ENCODE results near the gene IL17B. TPM values are rescaled to one million over a fixed set of nuclear protein-coding genes. Genes with fewer than 3 reads are reported as not detected.

Gene IL17B
- total and polyA plus RNA-seq, 2 experiments from 2014 or later: not detected

DNA sequence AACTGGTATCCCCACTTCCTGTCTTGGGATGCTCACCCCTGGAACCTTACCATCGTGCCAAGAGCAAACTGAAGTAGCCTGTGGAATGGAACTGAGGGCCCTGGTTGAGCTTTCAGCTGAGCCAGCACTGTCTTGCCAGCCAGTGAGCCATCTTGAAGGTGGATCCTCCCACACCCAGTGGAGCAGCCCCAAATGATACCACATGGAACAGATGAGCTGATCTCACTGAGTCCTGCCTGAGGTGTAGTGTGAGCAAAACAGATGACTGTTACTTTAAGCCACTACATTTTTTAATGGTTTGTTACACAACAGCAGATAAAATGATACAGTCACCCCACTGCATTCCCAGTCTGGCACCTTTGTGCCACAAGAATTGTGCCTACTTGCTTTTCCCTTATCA, 23.4 kb downstream of the IL17B start:
- H3K79me2 ChIP-seq (replicated peaks; ENCODE audit: insufficient read depth): peaks cover 44% of the 10 kb centered on the region

More for the DNA sequence above, 23.4 kb downstream of the IL17B start:
- TF ChIP-seq, protein P1, sequence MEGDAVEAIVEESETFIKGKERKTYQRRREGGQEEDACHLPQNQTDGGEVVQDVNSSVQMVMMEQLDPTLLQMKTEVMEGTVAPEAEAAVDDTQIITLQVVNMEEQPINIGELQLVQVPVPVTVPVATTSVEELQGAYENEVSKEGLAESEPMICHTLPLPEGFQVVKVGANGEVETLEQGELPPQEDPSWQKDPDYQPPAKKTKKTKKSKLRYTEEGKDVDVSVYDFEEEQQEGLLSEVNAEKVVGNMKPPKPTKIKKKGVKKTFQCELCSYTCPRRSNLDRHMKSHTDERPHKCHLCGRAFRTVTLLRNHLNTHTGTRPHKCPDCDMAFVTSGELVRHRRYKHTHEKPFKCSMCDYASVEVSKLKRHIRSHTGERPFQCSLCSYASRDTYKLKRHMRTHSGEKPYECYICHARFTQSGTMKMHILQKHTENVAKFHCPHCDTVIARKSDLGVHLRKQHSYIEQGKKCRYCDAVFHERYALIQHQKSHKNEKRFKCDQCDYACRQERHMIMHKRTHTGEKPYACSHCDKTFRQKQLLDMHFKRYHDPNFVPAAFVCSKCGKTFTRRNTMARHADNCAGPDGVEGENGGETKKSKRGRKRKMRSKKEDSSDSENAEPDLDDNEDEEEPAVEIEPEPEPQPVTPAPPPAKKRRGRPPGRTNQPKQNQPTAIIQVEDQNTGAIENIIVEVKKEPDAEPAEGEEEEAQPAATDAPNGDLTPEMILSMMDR (conservative IDR thresholded peaks at IDR 0.05; ENCODE audit: low read depth in 2 of 2): no peak
- TF ChIP-seq, protein P2, sequence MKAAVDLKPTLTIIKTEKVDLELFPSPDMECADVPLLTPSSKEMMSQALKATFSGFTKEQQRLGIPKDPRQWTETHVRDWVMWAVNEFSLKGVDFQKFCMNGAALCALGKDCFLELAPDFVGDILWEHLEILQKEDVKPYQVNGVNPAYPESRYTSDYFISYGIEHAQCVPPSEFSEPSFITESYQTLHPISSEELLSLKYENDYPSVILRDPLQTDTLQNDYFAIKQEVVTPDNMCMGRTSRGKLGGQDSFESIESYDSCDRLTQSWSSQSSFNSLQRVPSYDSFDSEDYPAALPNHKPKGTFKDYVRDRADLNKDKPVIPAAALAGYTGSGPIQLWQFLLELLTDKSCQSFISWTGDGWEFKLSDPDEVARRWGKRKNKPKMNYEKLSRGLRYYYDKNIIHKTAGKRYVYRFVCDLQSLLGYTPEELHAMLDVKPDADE (IDR thresholded peaks at IDR 0.05): no peak
- TF ChIP-seq NANOG (IDR thresholded peaks at IDR 0.05; ENCODE audit: borderline replicate concordance) (no peak), CREB1 (CRISPR knock-in tag; IDR thresholded peaks at IDR 0.05; ENCODE audit: low read depth) (no peak), STAT1 (IDR thresholded peaks at IDR 0.05; ENCODE audit: unreplicated experiment) (no peak)
- TF ChIP-seq, protein P3, sequence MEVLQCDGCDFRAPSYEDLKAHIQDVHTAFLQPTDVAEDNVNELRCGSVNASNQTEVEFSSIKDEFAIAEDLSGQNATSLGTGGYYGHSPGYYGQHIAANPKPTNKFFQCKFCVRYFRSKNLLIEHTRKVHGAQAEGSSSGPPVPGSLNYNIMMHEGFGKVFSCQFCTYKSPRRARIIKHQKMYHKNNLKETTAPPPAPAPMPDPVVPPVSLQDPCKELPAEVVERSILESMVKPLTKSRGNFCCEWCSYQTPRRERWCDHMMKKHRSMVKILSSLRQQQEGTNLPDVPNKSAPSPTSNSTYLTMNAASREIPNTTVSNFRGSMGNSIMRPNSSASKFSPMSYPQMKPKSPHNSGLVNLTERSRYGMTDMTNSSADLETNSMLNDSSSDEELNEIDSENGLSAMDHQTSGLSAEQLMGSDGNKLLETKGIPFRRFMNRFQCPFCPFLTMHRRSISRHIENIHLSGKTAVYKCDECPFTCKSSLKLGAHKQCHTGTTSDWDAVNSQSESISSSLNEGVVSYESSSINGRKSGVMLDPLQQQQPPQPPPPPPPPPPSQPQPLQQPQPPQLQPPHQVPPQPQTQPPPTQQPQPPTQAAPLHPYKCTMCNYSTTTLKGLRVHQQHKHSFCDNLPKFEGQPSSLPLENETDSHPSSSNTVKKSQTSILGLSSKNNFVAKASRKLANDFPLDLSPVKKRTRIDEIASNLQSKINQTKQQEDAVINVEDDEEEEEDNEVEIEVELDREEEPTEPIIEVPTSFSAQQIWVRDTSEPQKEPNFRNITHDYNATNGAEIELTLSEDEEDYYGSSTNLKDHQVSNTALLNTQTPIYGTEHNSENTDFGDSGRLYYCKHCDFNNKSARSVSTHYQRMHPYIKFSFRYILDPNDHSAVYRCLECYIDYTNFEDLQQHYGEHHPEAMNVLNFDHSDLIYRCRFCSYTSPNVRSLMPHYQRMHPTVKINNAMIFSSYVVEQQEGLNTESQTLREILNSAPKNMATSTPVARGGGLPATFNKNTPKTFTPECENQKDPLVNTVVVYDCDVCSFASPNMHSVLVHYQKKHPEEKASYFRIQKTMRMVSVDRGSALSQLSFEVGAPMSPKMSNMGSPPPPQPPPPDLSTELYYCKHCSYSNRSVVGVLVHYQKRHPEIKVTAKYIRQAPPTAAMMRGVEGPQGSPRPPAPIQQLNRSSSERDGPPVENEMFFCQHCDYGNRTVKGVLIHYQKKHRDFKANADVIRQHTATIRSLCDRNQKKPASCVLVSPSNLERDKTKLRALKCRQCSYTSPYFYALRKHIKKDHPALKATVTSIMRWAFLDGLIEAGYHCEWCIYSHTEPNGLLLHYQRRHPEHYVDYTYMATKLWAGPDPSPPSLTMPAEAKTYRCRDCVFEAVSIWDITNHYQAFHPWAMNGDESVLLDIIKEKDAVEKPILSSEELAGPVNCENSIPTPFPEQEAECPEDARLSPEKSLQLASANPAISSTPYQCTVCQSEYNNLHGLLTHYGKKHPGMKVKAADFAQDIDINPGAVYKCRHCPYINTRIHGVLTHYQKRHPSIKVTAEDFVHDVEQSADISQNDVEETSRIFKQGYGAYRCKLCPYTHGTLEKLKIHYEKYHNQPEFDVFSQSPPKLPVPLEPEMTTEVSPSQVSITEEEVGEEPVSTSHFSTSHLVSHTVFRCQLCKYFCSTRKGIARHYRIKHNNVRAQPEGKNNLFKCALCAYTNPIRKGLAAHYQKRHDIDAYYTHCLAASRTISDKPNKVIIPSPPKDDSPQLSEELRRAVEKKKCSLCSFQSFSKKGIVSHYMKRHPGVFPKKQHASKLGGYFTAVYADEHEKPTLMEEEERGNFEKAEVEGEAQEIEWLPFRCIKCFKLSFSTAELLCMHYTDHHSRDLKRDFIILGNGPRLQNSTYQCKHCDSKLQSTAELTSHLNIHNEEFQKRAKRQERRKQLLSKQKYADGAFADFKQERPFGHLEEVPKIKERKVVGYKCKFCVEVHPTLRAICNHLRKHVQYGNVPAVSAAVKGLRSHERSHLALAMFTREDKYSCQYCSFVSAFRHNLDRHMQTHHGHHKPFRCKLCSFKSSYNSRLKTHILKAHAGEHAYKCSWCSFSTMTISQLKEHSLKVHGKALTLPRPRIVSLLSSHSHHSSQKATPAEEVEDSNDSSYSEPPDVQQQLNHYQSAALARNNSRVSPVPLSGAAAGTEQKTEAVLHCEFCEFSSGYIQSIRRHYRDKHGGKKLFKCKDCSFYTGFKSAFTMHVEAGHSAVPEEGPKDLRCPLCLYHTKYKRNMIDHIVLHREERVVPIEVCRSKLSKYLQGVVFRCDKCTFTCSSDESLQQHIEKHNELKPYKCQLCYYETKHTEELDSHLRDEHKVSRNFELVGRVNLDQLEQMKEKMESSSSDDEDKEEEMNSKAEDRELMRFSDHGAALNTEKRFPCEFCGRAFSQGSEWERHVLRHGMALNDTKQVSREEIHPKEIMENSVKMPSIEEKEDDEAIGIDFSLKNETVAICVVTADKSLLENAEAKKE (CRISPR knock-in tag; IDR thresholded peaks at IDR 0.05): no peak
- H3K9me2 ChIP-seq (ENCODE audit: insufficient read depth): no peaks in the 10 kb centered on the region
- no peaks in the 10 kb centered on the region for H3K27me3 ChIP-seq (ENCODE audit: insufficient read depth)
- no peak for ATAC-seq
- no peak overlapping the region for H3K4me3 ChIP-seq
- H3K27ac ChIP-seq (ENCODE audit: low read depth): no peak overlapping the region
- no peak overlapping the region for H2AFZ ChIP-seq
- DNase-seq (ENCODE audit: low spot score): no peak
- H3K4me1 ChIP-seq (ENCODE audit: insufficient read depth): peaks cover 12% of the 10 kb centered on the region
- H4K20me1 ChIP-seq (replicated peaks; ENCODE audit: insufficient read depth): peaks cover 18% of the 10 kb centered on the region
- H3K27ac Mint-ChIP-seq: no peak overlapping the region
- H3K36me3 Mint-ChIP-seq (ENCODE audit: low read depth): peaks cover 50% of the 10 kb centered on the region
- peaks cover 9% of the 10 kb centered on the region for H3K4me1 Mint-ChIP-seq
- H3F3A ChIP-seq (replicated peaks; ENCODE audit: low read depth): 0 out of 2 replicates have a peak, but pooled peaks cover 2% of the 10 kb centered on the region
- H3K4me3 Mint-ChIP-seq: no peak overlapping the region
- peaks cover 32% of the 10 kb centered on the region for H3K36me3 ChIP-seq (ENCODE audit: insufficient read depth)
- no peaks in the 10 kb centered on the region for H3K9me3 Mint-ChIP-seq
- peaks cover 4% of the 10 kb centered on the region for H3K27me3 Mint-ChIP-seq (ENCODE audit: insufficient read depth, low read depth, poor library complexity)
- no peak overlapping the region for H3K4me2 ChIP-seq

Data from GM23338 (cell line).